HG03378 (cell line): Measurements from ENCODE around the gene CCBE1.
A peak's percentile ranks its signal among the peaks of the same experiment; 100 is the strongest.

ENCODE experiments used
- ATAC-seq: cut with Tn5 transposase; IDR thresholded peaks from one replicate; pipeline ENCODE4 v1.9.1; 2021; ENCODE audit warnings: mild to moderate bottlenecking, moderate library complexity; ENCODE audit not compliant: unreplicated experiment

Gene CCBE1

DNA sequence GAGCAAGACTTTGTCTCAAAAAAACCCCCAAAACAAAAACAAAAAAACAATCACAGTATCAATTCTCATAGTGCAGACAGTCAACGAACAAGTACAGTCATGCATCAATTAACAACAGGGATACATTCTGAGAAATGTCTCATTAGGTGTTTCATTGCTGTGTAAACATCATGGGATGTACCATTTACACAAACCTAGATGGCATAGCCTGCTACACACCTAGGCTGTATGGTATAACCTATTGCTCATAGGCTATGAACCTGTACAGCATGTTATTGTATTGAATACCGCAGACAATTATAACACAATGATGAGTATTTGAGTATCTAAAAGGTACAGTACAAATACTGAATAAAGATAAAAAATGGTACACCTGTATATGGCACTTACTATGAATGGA is 270.4 kb downstream of the CCBE1 start:
- no peak for ATAC-seq

DNA sequence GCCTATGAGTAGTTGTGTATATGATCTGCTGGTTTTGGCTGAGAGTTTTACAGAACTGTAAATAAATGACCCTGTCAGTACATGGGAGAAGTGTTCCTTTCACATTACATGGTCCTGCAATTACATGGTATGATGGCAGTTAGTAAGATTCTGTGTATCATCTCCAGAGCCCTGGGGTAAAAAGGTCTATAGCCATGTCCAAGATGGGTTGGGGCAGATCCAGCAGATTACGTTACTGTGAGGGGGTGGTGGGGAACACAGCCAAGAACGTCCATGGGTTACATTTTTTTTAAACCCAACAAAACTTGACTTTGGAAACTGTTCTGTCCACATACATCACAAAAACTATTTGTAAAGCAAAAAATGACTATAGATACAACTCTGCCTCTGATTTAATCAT is 274.0 kb downstream of the CCBE1 start:
- ATAC-seq: no peak

DNA sequence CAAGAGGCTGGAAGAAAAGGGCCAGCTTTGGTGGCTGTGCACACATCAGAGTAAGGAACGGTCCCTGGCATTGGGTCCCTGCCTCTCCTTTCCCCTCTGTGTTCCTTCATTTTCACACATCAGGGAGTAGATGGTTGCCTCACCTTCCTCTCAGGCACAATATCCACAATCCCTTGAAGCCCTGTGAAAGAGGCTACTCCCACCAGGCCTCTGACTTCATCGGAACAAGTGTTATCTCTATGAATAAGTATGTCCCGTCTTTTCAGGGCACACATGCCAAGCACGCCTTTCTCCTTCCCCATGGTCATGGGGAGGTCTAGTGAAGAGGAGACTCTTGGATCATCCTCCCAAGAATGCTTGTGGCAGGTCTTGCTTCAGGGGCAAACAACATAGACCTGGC is 277.0 kb downstream of the CCBE1 start:
- no peak for ATAC-seq

DNA sequence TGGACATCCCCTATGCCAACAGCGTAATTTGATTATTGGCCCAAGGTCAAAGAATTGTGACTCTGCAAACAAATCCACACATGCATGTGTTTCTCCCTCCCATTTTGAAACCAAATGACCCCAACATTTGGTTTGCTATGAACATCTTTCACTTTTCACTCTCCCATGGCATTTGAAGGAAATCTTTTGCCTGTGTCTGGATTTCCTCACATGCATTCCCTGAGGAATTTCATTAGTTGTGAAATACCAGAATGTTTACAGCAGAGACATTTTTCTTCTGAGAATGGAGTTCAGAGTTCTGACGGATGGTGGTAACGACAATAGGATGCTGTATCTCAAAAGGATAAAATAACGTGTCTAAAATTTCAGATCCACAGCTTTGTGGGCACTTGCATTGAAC is 277.8 kb downstream of the CCBE1 start:
- ATAC-seq: no peak

DNA sequence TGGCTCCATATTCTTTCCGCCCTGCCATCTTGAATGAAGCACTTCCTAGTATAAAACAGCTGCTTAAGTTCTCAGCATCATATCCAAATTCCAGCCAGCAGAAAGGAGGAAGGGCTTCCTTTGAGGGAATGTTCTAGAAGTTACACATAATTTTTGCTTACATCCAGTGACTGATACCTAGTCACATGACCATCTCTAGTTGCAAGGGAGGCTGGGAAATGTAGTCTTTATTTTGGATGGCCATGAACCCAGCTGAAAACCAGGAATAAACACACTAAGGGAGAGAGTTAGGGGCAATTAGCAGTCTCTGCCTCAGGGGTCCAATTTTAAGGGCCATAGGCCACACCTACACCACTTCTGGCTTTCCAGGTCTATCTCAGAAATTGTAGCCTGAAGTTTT is 280.4 kb downstream of the CCBE1 start:
- no peak for ATAC-seq

DNA sequence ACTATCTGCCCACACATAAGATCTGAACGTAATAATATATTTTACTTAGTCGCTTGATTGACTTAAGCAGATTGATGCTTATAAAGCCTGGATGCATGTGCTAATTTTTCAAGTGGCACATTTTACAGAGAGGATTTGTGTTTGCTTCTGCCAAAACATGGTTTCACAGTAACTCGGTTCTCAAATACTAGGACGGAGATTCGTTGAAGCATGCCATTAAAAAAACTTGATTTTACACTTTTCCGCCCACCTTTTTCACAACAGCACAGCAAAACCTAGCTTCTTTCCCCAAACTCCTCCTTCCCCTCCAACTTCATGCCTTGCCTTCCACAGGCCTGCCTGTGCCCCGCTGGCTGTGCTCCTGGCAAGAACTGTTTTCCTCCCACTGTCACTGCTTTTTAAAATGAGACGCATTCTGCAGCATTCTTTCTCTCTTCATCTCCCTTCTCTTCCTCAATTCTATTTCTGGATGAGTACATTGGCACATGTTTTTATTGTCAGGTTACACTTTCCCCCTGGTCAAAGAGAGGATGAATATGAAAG is 283.0 kb downstream of the CCBE1 start:
- no peak for ATAC-seq

DNA sequence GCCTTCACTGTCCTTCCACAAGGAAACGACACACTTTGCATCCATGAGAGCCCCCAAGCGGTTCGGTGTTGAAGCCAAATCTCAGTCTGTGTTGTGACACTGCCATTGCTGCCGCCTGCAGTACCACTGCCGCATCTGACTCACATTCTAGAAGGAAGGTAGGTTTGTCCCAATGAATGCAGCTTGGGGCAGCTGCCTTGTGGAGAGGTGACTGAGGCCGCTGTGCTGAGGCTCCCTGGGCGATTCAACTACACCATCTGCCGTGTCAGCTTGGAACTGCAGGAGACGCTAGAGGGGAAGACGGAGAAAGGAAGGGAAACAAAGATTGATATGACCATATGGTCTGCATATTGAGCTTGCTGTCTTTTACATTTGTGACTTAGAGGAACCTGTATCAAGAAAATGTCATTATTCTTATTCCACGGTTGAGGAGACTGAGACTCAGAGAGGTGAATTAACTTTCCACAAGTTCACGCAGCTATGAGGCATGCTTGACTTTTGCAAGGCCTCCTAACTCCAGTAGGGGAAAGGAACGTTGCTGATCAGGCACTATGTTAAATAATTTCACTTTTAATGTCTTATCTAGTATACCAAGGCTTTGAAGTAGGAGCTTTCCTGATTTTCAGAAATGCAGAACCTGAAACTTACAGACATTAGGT is 294.7 kb downstream of the CCBE1 start:
- ATAC-seq: peak; percentile 98

DNA sequence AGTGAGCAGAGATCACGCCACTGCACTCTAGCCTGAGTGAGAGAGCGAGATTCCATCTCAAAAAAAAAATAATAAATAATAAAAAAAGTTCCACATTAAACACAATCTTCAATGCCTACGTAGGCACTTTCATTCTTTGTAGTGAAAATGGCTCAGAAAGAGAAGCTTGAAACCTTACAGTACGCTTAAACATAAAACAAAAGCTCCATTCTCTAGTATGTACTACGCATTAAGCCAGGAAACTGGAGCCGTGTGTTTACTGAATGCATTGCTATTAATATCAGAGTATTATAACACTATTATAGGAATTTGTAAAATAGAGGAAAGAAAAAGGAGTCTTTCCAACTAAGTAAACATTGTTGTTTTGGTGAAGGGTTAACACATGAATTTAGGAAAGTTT is 296.8 kb downstream of the CCBE1 start:
- ATAC-seq: no peak

DNA sequence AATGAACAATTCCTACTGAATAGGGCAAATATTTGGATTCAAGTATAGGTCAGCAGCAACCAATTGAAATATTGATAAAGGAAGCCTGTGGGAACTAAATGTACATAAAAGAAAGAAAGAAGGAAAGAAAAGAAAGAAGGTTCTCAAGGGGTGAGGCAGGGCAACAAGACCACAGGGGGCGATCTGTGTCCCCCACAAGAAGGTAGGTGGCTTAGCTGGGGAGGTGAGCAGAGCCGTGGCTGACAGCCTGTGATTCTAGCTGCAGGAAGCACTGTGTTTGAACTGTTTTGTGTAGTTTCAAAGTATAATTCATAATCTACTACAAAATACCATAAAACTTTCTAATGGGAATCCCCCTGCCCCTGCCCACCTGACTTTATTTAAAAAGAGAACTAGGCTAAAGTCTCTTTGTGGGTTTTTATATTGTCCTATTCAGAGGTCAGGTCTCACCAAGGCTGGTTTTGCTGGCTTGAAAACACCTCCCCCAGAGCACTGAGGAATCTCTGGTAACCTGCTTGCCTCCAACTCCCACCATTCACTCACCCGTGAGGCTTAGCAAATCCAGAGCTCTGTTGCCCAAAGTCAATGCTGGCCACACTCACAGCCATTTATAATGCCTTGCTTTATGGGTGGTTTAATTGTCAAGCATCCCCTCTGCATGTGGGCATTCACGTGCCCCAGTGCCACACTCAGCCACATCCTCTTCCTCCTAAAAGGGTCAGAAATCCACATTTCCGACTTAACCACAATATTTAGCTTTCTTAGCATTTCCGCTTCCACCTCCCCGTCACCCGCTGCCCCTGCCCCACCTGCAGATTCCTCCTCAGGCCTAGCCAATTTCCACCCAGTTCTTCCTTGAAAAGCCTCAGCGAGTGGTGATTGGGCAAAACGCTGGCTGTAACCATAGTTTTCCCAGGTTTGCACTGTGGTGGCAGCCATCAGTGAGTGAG is 301.7 kb downstream of the CCBE1 start:
- ATAC-seq: no peak

DNA sequence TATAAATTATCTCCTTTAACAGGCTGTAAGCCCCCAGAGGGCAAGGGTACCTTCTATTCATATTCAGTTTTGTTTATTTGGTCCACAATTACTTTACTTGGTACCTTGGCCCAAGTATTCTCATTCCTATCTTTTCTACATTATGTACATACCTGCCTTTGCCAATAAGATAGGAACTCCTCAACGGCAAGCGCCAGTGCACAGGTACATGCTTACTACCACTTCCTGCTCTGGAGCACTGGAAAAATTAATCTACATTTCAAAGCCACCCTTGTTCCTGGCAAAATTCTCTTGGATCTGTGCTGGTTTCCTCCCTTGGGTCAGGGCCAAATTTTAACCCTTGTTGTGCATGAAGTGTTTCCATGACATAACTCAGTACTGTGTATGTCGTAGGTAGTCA is 303.8 kb downstream of the CCBE1 start:
- ATAC-seq: no peak

DNA sequence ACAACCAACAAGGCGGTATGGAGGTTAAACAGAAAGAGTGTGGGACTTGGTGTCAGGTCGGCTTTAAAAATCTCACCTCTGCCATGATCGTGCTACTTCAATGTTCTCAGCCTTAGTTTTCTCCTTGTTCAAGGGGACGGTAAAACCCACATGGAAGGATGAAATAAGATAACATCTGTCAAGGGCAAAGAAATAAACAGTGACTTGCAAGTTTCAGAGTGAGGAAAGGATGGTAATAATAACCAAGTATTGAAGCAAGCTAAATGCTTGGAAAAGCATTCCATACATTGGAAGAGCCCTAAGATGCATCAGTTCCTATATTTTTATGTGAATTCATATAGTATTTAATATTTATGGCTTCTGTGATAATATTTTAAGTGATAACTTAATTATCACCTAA is 308.4 kb downstream of the CCBE1 start:
- no peak for ATAC-seq

DNA sequence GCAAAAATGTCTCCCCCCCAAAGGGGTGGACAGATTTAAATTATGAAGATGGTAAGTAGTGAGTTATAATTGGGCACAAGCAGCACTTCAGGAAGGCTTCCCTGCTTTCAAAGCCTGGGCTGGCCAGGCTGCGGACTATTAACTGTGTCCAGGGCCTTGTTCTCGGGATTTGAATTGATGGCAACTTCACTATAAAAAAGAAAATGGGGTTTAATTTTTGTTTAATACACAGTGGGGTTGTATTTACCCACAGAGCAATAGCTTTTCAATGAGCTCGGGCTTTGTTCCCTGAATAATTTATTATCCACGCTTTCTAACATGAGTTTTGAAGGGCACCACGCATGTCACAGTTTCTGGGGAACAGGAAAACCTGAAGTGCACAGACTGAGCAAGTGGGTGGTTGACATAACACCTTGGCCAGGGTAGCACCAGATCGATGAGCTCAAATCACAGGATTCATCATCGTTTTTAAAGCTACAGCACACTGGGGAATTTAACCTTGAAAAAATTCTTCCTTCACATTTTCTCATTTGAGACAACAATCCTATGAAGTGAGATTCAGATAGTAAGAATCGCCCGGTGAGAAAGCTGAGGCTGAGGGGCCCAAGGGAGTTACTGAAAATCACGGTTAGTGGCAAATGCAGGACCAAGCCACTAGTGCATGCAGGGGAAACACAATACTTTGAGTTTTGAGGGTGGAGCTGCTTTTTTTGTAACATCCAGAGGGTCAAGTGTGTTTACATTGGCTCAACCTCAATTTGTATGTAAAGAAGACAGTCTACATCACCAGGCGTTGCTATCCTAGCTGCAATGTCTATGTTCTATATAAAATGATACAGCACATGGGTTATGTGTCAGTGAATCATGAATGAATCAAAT is 309.3 kb downstream of the CCBE1 start:
- no peak for ATAC-seq

DNA sequence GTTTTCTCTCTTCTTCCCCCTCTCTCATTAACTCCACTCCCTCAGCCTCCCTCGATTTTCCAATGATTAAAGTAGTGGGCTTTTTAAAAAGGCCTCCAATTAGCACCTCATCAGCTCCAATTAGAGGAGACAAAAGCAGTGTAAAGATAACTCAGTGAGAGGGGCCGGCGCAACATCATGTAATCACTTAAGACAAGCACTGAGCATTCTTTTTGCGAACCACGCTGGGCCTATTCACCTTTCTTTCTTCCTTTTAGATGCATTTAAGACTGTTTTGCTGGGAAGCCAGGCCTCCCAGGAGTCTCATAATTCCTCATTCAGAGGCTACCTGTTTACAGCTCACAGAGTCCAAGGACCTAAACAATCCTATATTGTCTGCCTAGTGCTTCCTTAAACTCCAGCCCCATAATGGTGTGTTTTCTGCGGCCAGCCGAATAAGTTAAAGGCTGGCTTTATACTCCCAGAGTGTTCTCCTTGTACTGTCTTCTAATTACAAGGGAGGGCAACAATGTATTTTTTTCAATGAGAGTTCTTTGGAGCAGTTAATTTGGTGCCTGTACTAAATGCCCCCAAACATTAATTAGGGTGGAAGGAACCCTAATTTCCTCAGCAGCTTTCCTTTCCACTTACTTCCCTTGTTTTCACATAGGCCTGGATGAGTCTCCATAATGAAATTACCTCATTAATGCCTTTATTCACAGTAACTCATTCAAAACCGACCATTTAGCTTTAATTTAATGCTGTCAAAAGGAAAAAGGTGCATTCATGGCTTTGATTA is 310.1 kb downstream of the CCBE1 start:
- ATAC-seq: no peak

DNA sequence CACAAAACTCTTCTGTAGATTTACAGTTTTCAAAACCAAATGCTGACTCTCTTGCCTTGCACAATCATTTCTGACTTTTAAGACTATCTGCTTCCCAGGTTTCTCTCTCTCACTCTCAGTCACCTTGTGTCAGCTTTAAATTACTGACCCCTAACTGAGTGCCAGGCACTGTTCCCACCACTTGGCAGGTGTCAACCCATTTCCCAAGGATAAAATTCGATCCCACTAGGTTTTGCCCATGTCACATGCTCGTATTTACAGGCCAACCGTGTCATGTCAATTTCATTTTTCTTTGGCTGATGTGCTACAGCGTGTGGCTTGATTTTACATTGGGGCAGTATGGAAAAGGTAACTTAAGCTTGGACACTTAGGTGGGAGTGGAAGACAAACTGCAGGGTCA is 312.0 kb downstream of the CCBE1 start:
- no peak for ATAC-seq

DNA sequence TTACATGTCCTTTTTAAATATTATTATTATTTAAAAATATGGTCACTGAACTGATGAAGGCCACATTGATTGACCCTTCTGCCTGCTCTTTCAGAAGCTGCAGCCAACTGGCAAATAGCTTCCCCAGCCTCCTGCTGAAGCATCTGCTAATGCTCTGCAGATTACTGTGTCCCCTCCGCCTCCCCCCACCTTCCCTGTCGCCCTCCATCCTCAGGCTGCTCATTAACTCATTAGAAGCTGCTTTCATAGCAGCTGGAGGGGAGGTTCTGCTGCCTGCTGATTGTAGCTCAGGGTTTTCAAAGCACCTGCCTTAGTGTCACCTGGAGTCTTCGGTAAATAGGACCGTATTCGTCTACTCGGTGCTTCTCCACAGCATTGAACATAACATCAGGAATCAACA is 313.4 kb downstream of the CCBE1 start:
- ATAC-seq: no peak

DNA sequence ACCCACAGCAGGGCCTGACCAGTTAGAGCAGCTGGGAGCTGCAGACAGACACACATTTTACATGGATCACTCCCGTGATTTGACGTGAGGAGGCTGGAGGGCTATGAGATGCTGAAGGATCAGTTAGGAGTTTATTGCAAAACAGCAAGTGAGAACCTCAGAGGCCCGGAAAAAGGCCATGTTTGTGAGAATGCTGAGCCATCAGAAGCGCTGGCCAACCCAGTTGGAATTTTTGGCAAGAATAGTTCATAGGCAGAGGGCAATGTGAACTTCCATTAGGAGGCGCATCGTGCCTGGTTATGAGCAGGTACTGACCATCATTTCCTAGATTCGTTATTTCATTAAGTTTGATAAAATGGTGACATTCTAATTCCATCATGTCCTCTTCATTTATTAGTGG is 314.8 kb downstream of the CCBE1 start:
- no peak for ATAC-seq

DNA sequence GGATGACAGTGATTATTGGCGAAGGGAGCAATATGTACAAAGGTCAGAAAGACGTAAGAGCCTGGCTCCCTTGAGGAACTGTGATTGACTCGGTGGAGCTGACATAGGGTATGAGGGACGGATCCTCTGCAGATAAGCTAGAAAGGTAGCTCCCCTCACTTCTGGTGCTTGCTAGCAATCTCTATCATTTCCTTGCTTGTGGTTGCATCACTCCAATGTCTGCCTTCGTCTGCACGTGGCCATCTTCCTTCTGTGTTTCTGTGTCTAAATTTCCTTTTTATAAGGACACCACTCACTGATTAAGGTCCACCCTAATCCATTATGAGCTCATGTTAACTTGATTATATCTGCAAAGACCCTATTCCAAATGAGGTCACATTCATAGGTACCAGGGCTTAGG is 315.3 kb downstream of the CCBE1 start:
- ATAC-seq: no peak
